GM12891 (cell line): ENCODE data around the gene PPFIA2.
"Not testable (repeated sequence)": the region's sequence is repeated elsewhere in the genome, so short reads cannot be mapped to it uniquely, and the experiment has no call there.

Source experiments
- DNase-seq: peaks from one replicate; pipeline ENCODE4 v3.0.0; 2011; ENCODE audit warnings: low spot score; ENCODE audit not compliant: insufficient read length
- FAIRE-seq: peaks from 2 replicates; lab custom pipeline; 2011; peaks lifted over from hg19 to GRCh38; lab: Jason Lieb, UNC
- PAX5 ChIP-seq: IDR thresholded peaks from 2 replicates; pipeline ENCODE4 v1.6.1; 2011; ENCODE audit warnings: low read length, moderate library complexity, mild to moderate bottlenecking; ENCODE audit not compliant: insufficient read depth, severe bottlenecking
- POLR2A ChIP-seq: IDR thresholded peaks from 2 replicates; pipeline ENCODE4 v1.6.1; 2011; ENCODE audit warnings: low read depth, low read length, control low read depth
- POLR2AphosphoS5 ChIP-seq: IDR thresholded peaks from 2 replicates; pipeline ENCODE4 v1.6.1; 2011; ENCODE audit warnings: low read depth, low read length, control low read depth
- POU2F2 ChIP-seq: IDR thresholded peaks from 2 replicates; pipeline ENCODE4 v1.6.1; 2011; ENCODE audit warnings: low read depth, mild to moderate bottlenecking, control low read depth, low read length, moderate library complexity
- SPI1 ChIP-seq: IDR thresholded peaks from 2 replicates; pipeline ENCODE4 v1.6.1; 2011; ENCODE audit warnings: low read depth, low read length, control low read depth
- TAF1 ChIP-seq: IDR thresholded peaks from 2 replicates; pipeline ENCODE4 v1.6.1; 2011; ENCODE audit warnings: low read depth, low read length, control low read depth

Gene PPFIA2

DNA sequence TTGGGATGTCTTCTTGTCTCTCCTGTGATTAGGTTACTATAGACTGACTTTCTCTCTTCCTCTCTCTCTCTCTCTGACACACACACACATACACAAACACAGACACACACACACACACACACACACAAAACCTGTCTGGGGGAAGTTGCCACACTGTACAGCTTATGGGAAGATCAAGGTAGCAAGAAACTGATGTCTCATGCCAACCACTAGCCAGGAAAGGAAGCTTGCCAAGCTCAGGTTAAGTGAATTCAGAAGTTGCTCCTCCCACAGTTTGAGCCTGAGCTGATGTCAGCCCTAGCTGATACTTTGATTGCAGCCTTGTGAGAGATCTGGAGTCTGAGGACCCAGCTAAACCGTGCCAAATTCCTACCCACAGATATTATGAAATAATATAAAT, 67.1 kb downstream of the PPFIA2 start:
- TF ChIP-seq POU2F2: no peak
- FAIRE-seq (no peak), DNase-seq (no peak)

DNA sequence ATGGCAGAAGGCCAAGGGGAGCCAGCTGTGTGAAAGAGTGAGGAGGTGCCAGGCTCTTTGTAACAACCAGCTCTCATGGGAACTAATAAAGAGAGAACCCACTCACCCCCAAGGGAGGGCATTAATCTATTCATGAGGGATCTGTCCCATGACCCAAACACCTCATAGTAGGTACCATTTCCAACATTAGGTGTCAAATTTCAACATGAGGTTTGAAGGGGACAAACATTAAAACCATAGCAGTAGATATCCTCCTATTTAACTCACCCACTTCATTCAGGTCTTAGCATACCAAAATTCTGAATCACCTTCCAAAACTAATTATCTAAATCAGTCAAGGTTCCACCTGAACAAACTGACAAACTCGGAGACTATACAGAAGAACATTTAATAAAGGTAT, 75.3 kb downstream of the PPFIA2 start:
- FAIRE-seq: no peak
- TF ChIP-seq POU2F2 (no peak), TAF1 (no peak), PAX5 (no peak), POLR2AphosphoS5 (no peak), POLR2A (no peak), SPI1 (no peak)
- DNase-seq: no peak

DNA sequence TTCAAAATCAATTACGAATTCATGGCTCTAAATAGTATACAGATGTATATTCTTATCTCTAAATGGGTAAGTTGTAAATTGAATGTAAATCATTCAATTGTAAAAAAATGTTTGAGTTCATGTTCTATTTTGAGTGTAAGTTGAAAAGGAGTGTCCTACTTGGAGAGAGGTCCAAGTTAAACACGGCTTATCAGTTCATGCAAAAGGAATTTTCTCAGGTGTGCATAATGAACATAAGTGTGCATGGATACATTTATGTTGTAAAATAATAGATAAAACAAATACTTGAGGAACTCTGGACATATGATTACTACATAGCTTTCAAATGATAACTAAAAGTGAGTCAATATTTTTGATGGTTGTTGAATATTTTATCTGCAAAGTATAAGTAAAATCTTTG, 79.5 kb downstream of the PPFIA2 start:
- FAIRE-seq (no peak), DNase-seq (no peak)
- TF ChIP-seq POLR2A (no peak), SPI1 (no peak), POU2F2 (no peak), PAX5 (no peak), TAF1 (no peak)

GRCh38 chr12:81670759-81671158, 88.4 kb downstream of the PPFIA2 start:
- DNase-seq (no peak), FAIRE-seq (no peak)
- no peak for TF ChIP-seq POU2F2
- TF ChIP-seq POLR2A: no peak
- TF ChIP-seq POLR2AphosphoS5: no peak
- no peak for TF ChIP-seq TAF1
- TF ChIP-seq SPI1: no peak
- no peak for TF ChIP-seq PAX5

- no peak for TF ChIP-seq POU2F2
- peak; percentile 16; the same call in 1 of the 2 replicates for TF ChIP-seq SPI1
- TF ChIP-seq PAX5: no peak
- TF ChIP-seq POLR2A: no peak
- TF ChIP-seq TAF1: no peak
- FAIRE-seq: no peak
- no peak for DNase-seq
Observed at GRCh38 chr12:81668475-81668874, 90.7 kb downstream of the PPFIA2 start.

GRCh38 chr12:81659310-81659709, 99.8 kb downstream of the PPFIA2 start:
- FAIRE-seq: not testable (repeated sequence)

GRCh38 chr12:81644503-81644902, 114.6 kb downstream of the PPFIA2 start:
- no peak for FAIRE-seq
- TF ChIP-seq TAF1: no peak

More at GRCh38 chr12:81659310-81659709, 99.8 kb downstream of the PPFIA2 start:
- not testable (repeated sequence) for DNase-seq

GRCh38 chr12:81639196-81639595, 120.0 kb downstream of the PPFIA2 start:
- FAIRE-seq: no peak
- no peak for DNase-seq
- TF ChIP-seq SPI1 (no peak), POLR2A (no peak), POU2F2 (no peak), POLR2AphosphoS5 (no peak), PAX5 (no peak), TAF1 (no peak)

More at GRCh38 chr12:81644503-81644902, 114.6 kb downstream of the PPFIA2 start:
- DNase-seq: no peak

DNA sequence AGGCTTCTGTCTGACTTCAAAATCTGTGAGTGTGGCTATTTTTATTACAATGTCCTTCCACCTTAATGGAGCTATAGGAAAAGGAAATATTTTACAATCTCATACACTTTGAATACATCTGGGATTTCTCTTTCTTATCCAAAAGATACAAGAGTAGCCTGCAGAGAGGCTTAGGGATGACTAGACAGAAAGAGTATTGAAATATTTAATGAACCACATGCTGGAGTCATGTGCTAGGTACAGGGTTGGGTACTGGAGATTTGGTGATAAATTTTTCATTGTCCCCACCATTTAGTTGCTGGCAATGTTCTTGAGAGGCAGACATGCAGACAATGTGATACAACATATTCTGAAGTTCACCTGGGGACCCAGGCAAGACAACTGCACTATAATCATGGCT, 126.0 kb downstream of the PPFIA2 start:
- no peak for FAIRE-seq
- TF ChIP-seq POLR2A: no peak
- TF ChIP-seq PAX5: no peak
- no peak for TF ChIP-seq POU2F2
- no peak for TF ChIP-seq POLR2AphosphoS5
- TF ChIP-seq SPI1: no peak
- no peak for TF ChIP-seq TAF1
- no peak for DNase-seq

DNA sequence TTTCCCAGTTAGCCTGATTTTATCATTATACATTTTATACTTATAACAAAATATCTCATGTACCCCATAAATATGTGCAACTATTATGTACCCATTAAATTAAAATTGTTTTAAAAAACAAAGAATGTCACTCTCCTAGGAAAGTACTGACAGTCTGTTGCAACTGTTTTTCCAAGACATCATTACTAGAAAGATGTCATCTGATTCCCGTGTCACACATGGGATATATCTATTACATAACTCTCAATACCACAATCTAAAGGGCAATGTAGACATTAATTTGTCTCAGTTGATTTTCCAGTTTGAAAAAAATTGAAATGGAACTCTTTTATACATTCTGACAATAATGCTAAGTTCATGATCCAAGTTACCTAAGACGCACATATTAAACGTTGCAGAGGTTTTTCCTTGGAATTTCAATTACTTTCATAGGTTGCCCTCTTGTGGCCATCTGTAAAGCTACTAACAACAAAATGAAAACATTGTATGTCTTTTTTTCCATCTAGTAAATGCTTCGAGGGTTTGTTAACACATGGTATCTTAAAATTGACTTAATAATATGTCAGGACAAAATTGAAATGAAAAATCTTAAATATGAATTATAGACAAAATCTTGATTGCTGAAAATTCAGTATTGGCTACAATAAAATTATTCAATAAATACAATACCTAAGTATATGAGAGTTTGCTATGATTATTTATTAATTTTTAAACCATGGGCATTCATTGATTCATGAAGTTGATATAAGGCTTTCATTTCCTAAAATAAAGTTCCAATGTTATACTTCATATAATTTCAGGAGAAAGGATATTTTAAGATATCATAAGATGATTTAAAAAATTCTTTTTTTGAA, 131.6 kb downstream of the PPFIA2 start:
- FAIRE-seq (no peak), DNase-seq (no peak)

GRCh38 chr12:81626406-81626805, 132.7 kb downstream of the PPFIA2 start:
- FAIRE-seq: no peak
- TF ChIP-seq POLR2A (no peak), POU2F2 (no peak), PAX5 (no peak)

More for the DNA sequence above, 131.6 kb downstream of the PPFIA2 start:
- TF ChIP-seq POU2F2 (no peak), PAX5 (no peak), POLR2A (no peak), TAF1 (no peak), SPI1 (no peak), POLR2AphosphoS5 (no peak)

More at GRCh38 chr12:81626406-81626805, 132.7 kb downstream of the PPFIA2 start:
- no peak for DNase-seq
